ENCODE measurements around the gene C1orf216. TPM values are rescaled to one million over a fixed set of nuclear protein-coding genes. Genes with fewer than 3 reads are reported as not detected.

The C1orf216 gene
- total and polyA plus RNA-seq, 2 experiments from 2014 or later, result 8.9 to 9.1 TPM

GRCh38 chr1:35762141-35762540 is 43.5 kb upstream of the C1orf216 start:
- Histone ChIP-seq H3K9me3 (ENCODE audit: low read depth) (no peaks in the 10 kb centered on the region), H3K36me3 (replicated peaks; ENCODE audit: insufficient read depth, low read depth) (no peaks in the 10 kb centered on the region), H2AFZ (no peak overlapping the region), H3K4me2 (no peak overlapping the region), H3K4me3 (no peak overlapping the region), H3K27ac (no peak overlapping the region), H4K20me1 (ENCODE audit: insufficient read depth, poor library complexity, severe bottlenecking) (no peaks in the 10 kb centered on the region), H3K9me2 (replicated peaks; ENCODE audit: insufficient read depth) (no peaks in the 10 kb centered on the region), H3K27me3 (no peaks in the 10 kb centered on the region), H3K4me1 (ENCODE audit: insufficient read depth) (no peaks in the 10 kb centered on the region), H3K79me2 (peaks cover 5% of the 10 kb centered on the region)
- no peak for TF ChIP-seq EZH2 (IDR thresholded peaks at IDR 0.05; ENCODE audit: borderline replicate concordance)
- no peak for TF ChIP-seq EZH2phosphoT487 (IDR thresholded peaks at IDR 0.05; ENCODE audit: low read depth, severe bottlenecking, unreplicated experiment)
- TF ChIP-seq CTCF (IDR thresholded peaks at IDR 0.05; ENCODE audit: poor library complexity), result no peak
- 93% methylated on average over 2 of the region's 2 CpGs for WGBS (ENCODE audit: low lambda C conversion rate, missing lambda C conversion rate)
- DNase-seq (ENCODE audit: low spot score), result no peak

GRCh38 chr1:35756064-35756463 is 37.4 kb upstream of the C1orf216 start:
- H3K27ac ChIP-seq, result no peak overlapping the region
- H3K4me3 ChIP-seq, result no peak overlapping the region
- H3K27me3 ChIP-seq, result no peaks in the 10 kb centered on the region
- H3K9me2 ChIP-seq (replicated peaks; ENCODE audit: insufficient read depth), result no peaks in the 10 kb centered on the region
- H3K4me2 ChIP-seq, result no peak overlapping the region
- H2AFZ ChIP-seq, result no peak overlapping the region
- no peaks in the 10 kb centered on the region for H3K36me3 ChIP-seq (replicated peaks; ENCODE audit: insufficient read depth, low read depth)
- no peaks in the 10 kb centered on the region for H3K4me1 ChIP-seq (ENCODE audit: insufficient read depth)
- DNase-seq (ENCODE audit: low spot score), result no peak
- H3K9me3 ChIP-seq (ENCODE audit: low read depth), result no peaks in the 10 kb centered on the region
- TF ChIP-seq EZH2 (IDR thresholded peaks at IDR 0.05; ENCODE audit: borderline replicate concordance) (no peak), CTCF (IDR thresholded peaks at IDR 0.05; ENCODE audit: poor library complexity) (no peak), EZH2phosphoT487 (IDR thresholded peaks at IDR 0.05; ENCODE audit: low read depth, severe bottlenecking, unreplicated experiment) (no peak)
- WGBS (ENCODE audit: low lambda C conversion rate, missing lambda C conversion rate), result 79% methylated on average over 1 of the region's 1 CpG
- H3K79me2 ChIP-seq, result no peaks in the 10 kb centered on the region
- H4K20me1 ChIP-seq (ENCODE audit: insufficient read depth, poor library complexity, severe bottlenecking), result no peaks in the 10 kb centered on the region

- H3K9me3 ChIP-seq (ENCODE audit: low read depth), result no peaks in the 10 kb centered on the region
- H2AFZ ChIP-seq, result no peak overlapping the region
- H3K4me1 ChIP-seq (ENCODE audit: insufficient read depth), result no peaks in the 10 kb centered on the region
- 91% methylated on average over 4 of the region's 4 CpGs for WGBS (ENCODE audit: low lambda C conversion rate, missing lambda C conversion rate)
- no peaks in the 10 kb centered on the region for H3K9me2 ChIP-seq (replicated peaks; ENCODE audit: insufficient read depth)
- H3K4me2 ChIP-seq, result no peak overlapping the region
- no peaks in the 10 kb centered on the region for H3K79me2 ChIP-seq
- H4K20me1 ChIP-seq (ENCODE audit: insufficient read depth, poor library complexity, severe bottlenecking), result no peaks in the 10 kb centered on the region
- no peak overlapping the region for H3K4me3 ChIP-seq
- TF ChIP-seq EZH2 (IDR thresholded peaks at IDR 0.05; ENCODE audit: borderline replicate concordance), result no peak
- no peak for TF ChIP-seq EZH2phosphoT487 (IDR thresholded peaks at IDR 0.05; ENCODE audit: low read depth, severe bottlenecking, unreplicated experiment)
- TF ChIP-seq CTCF (IDR thresholded peaks at IDR 0.05; ENCODE audit: poor library complexity), result no peak
- DNase-seq (ENCODE audit: low spot score), result no peak
- no peak overlapping the region for H3K27ac ChIP-seq
- no peaks in the 10 kb centered on the region for H3K36me3 ChIP-seq (replicated peaks; ENCODE audit: insufficient read depth, low read depth)
- H3K27me3 ChIP-seq, result no peaks in the 10 kb centered on the region
Observed at GRCh38 chr1:35753626-35754260, 35.1 kb upstream of the C1orf216 start.

Measured in hepatocyte (in vitro differentiated cells).